Colonic mucosa (tissue), 4 donors: ENCODE measurements around the gene GNGT1. TPM values are rescaled to one million over a fixed set of nuclear protein-coding genes. Genes with fewer than 3 reads are reported as not detected.

Experiments
- DNase-seq: peaks from one replicate; pipeline ENCODE4 v3.0.0-alpha.2; 2020
- H3K27ac ChIP-seq: fragments of 200-600 bp; one replicate; pipeline ENCODE4 v1.8.0; 2021
- H3K27me3 ChIP-seq: fragments of 200-600 bp; one replicate; pipeline ENCODE4 v1.8.0; 2021
- H3K36me3 ChIP-seq: fragments of 200-600 bp; one replicate; pipeline ENCODE4 v1.8.0; 2021
- H3K4me1 ChIP-seq: fragments of 200-600 bp; one replicate; pipeline ENCODE4 v1.8.0; 2021; ENCODE audit warnings: mild to moderate bottlenecking
- H3K4me3 ChIP-seq: fragments of 200-600 bp; one replicate; pipeline ENCODE4 v1.8.0; 2021
- H3K9ac ChIP-seq, 2 donors: one replicate each; pipeline ENCODE4 v1.7.0; 2013; ENCODE audit warnings: control low read depth in 2 of 2, low read depth in 2 of 2, low read length in 2 of 2
- H3K9me3 ChIP-seq: fragments of 200-600 bp; one replicate; pipeline ENCODE4 v1.8.0; 2021
- CTCF ChIP-seq: fragments of 200-600 bp; IDR thresholded peaks from one replicate; pipeline ENCODE4 v1.8.0; 2022; ENCODE audit warnings: antibody characterized with exemption, mild to moderate bottlenecking
- intact Hi-C: fragments of 100-400 bp; cut with DNase I; formaldehyde crosslinking; loops from one replicate; pipeline ENCODE4 v1.14.1; 2022
- total RNA-seq, 2 donors: library from RNA; stranded (reverse); fragmentation: NEBNext Ultra II Directional in 1 of 2; extraction: Animal tissue kit (Norgen Biotek cat#: 25700) in 1 of 2; gene quantifications; one replicate each; pipeline ENCODE4 v1.2.1, GENCODE V29; 2021
- donor health status: healthy.
- donor health status: DM: no; HTN: no; CAD: no.
- donor health status: DM: no; HTN: no; CAD: no.

Gene GNGT1
- total RNA-seq, 2 donors from 2014 or later = not detected

GRCh38 chr7:93926800-93927199, 20.4 kb downstream of the GNGT1 start:
- no peak for DNase-seq
- intact Hi-C loops = no loop called here
- Histone ChIP-seq H3K9me3 (no peaks in the 10 kb centered on the region), H3K4me3 (no peak overlapping the region), H3K27ac (no peak overlapping the region), H3K4me1 (no peaks in the 10 kb centered on the region), H3K27me3 (no peaks in the 10 kb centered on the region), H3K9ac (no peak overlapping the region), H3K36me3 (no peaks in the 10 kb centered on the region)
- TF ChIP-seq CTCF = no peak

- intact Hi-C loops = no loop called here
- Histone ChIP-seq H3K4me1 (no peaks in the 10 kb centered on the region), H3K36me3 (no peaks in the 10 kb centered on the region), H3K9me3 (no peaks in the 10 kb centered on the region), H3K9ac (no peak overlapping the region), H3K27me3 (no peaks in the 10 kb centered on the region), H3K4me3 (no peak overlapping the region), H3K27ac (no peak overlapping the region)
- no peak for DNase-seq
- TF ChIP-seq CTCF = no peak
Observed at GRCh38 chr7:93927585-93927984, 21.2 kb downstream of the GNGT1 start.

GRCh38 chr7:93931655-93932054, 25.3 kb downstream of the GNGT1 start:
- Histone ChIP-seq H3K9me3 (no peaks in the 10 kb centered on the region), H3K27me3 (no peaks in the 10 kb centered on the region), H3K4me3 (no peak overlapping the region), H3K27ac (no peak overlapping the region), H3K36me3 (no peaks in the 10 kb centered on the region), H3K4me1 (no peaks in the 10 kb centered on the region), H3K9ac (no peak overlapping the region)
- intact Hi-C loops = no loop called here
- no peak for TF ChIP-seq CTCF
- DNase-seq = no peak

GRCh38 chr7:93933156-93933555, 26.8 kb downstream of the GNGT1 start:
- no peaks in the 10 kb centered on the region for H3K4me1 ChIP-seq
- no peaks in the 10 kb centered on the region for H3K9me3 ChIP-seq
- no peak overlapping the region for H3K9ac ChIP-seq
- no peak for DNase-seq
- intact Hi-C loops = no loop called here
- no peak for TF ChIP-seq CTCF
- no peak overlapping the region for H3K27ac ChIP-seq
- no peak overlapping the region for H3K4me3 ChIP-seq
- H3K36me3 ChIP-seq = no peaks in the 10 kb centered on the region
- no peaks in the 10 kb centered on the region for H3K27me3 ChIP-seq

GRCh38 chr7:93935102-93935501, 28.7 kb downstream of the GNGT1 start:
- no peak overlapping the region for H3K9ac ChIP-seq
- no peak for TF ChIP-seq CTCF
- intact Hi-C loops = no loop called here
- no peak for DNase-seq
- H3K4me1 ChIP-seq = no peaks in the 10 kb centered on the region
- no peaks in the 10 kb centered on the region for H3K9me3 ChIP-seq
- H3K27me3 ChIP-seq = no peaks in the 10 kb centered on the region
- H3K27ac ChIP-seq = no peak overlapping the region
- no peaks in the 10 kb centered on the region for H3K36me3 ChIP-seq
- H3K4me3 ChIP-seq = no peak overlapping the region

- H3K36me3 ChIP-seq = no peaks in the 10 kb centered on the region
- no peak overlapping the region for H3K4me3 ChIP-seq
- no peak for TF ChIP-seq CTCF
- no peak overlapping the region for H3K27ac ChIP-seq
- no peaks in the 10 kb centered on the region for H3K9me3 ChIP-seq
- intact Hi-C loops = no loop called here
- H3K9ac ChIP-seq = no peak overlapping the region
- H3K4me1 ChIP-seq = no peaks in the 10 kb centered on the region
- no peaks in the 10 kb centered on the region for H3K27me3 ChIP-seq
- no peak for DNase-seq
Observed at GRCh38 chr7:93937818-93938217, 31.5 kb downstream of the GNGT1 start.
